HUES48 (cell line): ENCODE results near the gene CKB.
A peak's percentile ranks its signal among the peaks of the same experiment; 100 is the strongest.
"Not testable (repeated sequence)": the region's sequence is repeated elsewhere in the genome, so short reads cannot be mapped to it uniquely, and the experiment has no call there.

Experiments
- H3K27ac ChIP-seq: one replicate; pipeline ENCODE4 v1.7.0; 2013; ENCODE audit warnings: low read depth, low read length, inconsistent platforms
- H3K27me3 ChIP-seq: 2 replicates; pipeline ENCODE4 v1.6.1; 2013; ENCODE audit warnings: mild to moderate bottlenecking, low read length; ENCODE audit not compliant: control insufficient read depth, insufficient read depth
- H3K36me3 ChIP-seq: 2 replicates; pipeline ENCODE4 v1.6.1; 2013; ENCODE audit warnings: low read length; ENCODE audit not compliant: control insufficient read depth, insufficient read depth
- H3K4me1 ChIP-seq: 2 replicates; pipeline ENCODE4 v1.6.1; 2013; ENCODE audit warnings: mild to moderate bottlenecking, low read length; ENCODE audit not compliant: control insufficient read depth, insufficient read depth
- H3K4me3 ChIP-seq: 2 replicates; pipeline ENCODE4 v1.5.1; 2013; ENCODE audit warnings: mild to moderate bottlenecking, low read depth, low read length
- H3K9ac ChIP-seq: 2 replicates; pipeline ENCODE4 v1.6.1; 2013; ENCODE audit warnings: mild to moderate bottlenecking, low read depth, low read length, moderate library complexity
- H3K9me3 ChIP-seq: 2 replicates; pipeline ENCODE4 v1.6.1; 2013; ENCODE audit warnings: low read length; ENCODE audit not compliant: control insufficient read depth, insufficient read depth

Gene CKB

DNA sequence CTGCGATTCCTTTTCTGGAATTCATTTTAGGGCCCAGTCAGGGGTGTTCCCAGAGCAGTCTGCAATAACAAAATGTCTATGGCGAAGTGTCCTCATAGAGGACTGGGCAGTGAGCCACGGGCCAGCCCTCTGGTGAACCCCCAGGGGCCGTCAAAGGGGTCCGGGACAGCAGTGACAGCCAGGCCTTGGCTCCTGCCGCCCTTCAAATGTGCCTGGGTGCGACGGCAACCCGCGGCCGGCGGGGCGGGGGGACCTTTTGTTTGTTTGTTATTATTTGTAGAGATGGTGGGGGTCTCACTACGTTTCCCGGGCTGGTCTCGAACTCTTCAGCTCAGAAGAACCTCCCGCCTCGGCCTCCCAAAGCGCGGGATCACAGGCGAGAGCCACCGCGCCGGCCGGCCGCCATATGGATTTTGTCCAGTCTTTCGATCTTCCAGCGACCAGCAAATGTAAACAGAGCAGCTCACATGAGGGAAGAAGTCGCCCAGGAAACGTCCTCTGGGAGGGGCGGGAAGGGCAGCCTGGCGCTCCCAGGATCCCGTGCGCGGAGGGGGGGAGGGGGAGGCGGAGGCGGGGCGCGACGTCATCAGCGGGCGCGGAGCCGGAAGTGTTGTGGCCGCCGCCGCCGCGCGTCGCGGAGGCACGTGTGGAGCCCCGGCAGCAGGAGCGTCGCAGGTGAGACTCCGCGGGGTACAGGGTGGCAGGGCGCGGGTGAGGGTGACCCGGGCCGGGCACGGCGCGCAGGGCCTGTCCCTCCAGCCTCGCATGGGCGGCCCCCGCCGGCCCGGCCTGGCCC lies 6.2 kb upstream of the CKB start, which contains the start of gene TRMT61A:
Gene TRMT61A (plus strand): TSS at position 610 of the 796 bp plus-strand sequence. CDS start 783 bp downstream, outside the sequence.
- peaks cover 8% of the 10 kb centered on the region; the same call in 1 of the 2 replicates for H3K4me1 ChIP-seq
- no peaks in the 10 kb centered on the region for H3K9me3 ChIP-seq
- peaks cover 21% of the 10 kb centered on the region for H3K36me3 ChIP-seq
- peaks cover 11% of the 10 kb centered on the region for H3K27me3 ChIP-seq
- peak within 1 kb of the TSS; percentile 88 for H3K27ac ChIP-seq
- peak within 1 kb of the TSS; percentile 82 for H3K9ac ChIP-seq
- H3K4me3 ChIP-seq = peak within 1 kb of the TSS; percentile 98

DNA sequence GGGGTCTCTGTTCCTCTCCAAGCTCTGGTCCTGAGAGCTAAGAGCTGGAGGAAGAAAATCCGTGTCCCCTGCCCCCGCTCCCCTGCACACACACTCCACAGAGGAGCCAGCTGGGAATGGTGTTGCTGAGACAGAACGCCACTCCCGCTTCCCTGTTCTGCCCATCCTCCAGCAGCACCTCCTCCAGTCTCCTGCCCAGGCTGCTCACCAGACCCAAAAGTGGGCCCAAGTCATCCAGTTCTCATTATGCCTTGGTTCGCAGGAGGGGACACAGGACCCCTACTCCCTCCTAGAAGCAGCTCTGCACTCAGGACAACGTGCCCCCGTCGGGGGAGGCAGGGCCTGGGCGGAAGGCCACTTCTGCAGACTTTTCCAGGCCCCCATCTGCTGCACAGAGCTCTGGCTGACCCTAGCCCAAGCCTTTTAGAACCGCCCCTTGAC lies 5.5 kb upstream of the CKB start:
- H3K4me1 ChIP-seq = peaks cover 8% of the 10 kb centered on the region; the same call in 1 of the 2 replicates
- H3K36me3 ChIP-seq = peaks cover 16% of the 10 kb centered on the region
- no peaks in the 10 kb centered on the region for H3K9me3 ChIP-seq
- peak overlapping the region; percentile 88 for H3K27ac ChIP-seq
- H3K27me3 ChIP-seq = peaks cover 18% of the 10 kb centered on the region
- H3K4me3 ChIP-seq = peak overlapping the region; percentile 98
- peak overlapping the region; percentile 77 for H3K9ac ChIP-seq

GRCh38 chr14:103527408-103528145 lies 4.9 kb upstream of the CKB start:
- H3K27ac ChIP-seq = peak overlapping the region; percentile 88
- no peaks in the 10 kb centered on the region for H3K9me3 ChIP-seq
- H3K27me3 ChIP-seq = peaks cover 21% of the 10 kb centered on the region
- H3K9ac ChIP-seq = no peak overlapping the region
- no peak overlapping the region for H3K4me3 ChIP-seq
- H3K4me1 ChIP-seq = peaks cover 8% of the 10 kb centered on the region; the same call in 1 of the 2 replicates
- H3K36me3 ChIP-seq = peaks cover 10% of the 10 kb centered on the region

GRCh38 chr14:103526914-103527248 lies 4.3 kb upstream of the CKB start:
- Histone ChIP-seq H3K4me1 (peaks cover 8% of the 10 kb centered on the region; the same call in 1 of the 2 replicates), H3K4me3 (no peak overlapping the region), H3K27ac (no peak overlapping the region)

DNA sequence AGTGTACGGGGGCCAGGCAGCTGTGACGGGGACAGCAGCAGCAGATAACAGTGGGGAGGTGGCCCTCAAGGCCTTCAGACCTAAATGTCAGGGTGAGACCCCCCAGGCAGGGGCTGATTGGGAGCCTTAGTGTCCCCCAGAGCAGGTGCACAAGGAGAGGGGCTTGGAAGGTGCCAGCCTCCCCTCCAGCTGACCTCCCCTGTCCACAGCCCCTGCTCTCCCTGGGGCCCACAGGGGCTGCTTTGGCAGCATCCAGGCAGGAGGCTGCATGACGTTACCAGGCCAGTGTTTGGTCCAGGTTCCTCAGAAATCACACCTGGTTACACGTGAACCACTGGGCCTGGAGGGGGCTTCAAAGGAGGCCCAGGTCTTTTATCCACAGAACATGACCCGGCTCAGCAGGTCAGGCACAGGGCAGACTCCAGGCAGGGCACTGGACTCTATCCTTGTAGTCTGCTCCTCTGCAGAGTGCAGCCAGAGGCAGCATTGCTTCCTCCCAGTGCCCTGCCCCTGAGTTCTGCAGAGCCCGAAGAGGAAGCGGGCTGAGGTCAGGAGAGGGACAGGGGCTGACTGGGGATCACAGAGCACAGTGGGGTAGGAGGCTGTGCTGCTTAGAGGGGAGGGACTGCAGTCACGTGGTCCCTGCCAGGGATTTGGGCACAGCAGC lies 3.8 kb upstream of the CKB start:
- Histone ChIP-seq H3K27me3 (peaks cover 21% of the 10 kb centered on the region), H3K4me3 (no peak overlapping the region), H3K9me3 (no peaks in the 10 kb centered on the region), H3K27ac (no peak overlapping the region), H3K4me1 (peaks cover 8% of the 10 kb centered on the region; the same call in 1 of the 2 replicates), H3K9ac (no peak overlapping the region), H3K36me3 (0 out of 2 replicates have a peak, but pooled peaks cover 3% of the 10 kb centered on the region)

More at GRCh38 chr14:103526914-103527248, 4.3 kb upstream of the CKB start:
- Histone ChIP-seq H3K36me3 (0 out of 2 replicates have a peak, but pooled peaks cover 3% of the 10 kb centered on the region), H3K27me3 (peaks cover 21% of the 10 kb centered on the region), H3K9ac (no peak overlapping the region), H3K9me3 (no peaks in the 10 kb centered on the region)

DNA sequence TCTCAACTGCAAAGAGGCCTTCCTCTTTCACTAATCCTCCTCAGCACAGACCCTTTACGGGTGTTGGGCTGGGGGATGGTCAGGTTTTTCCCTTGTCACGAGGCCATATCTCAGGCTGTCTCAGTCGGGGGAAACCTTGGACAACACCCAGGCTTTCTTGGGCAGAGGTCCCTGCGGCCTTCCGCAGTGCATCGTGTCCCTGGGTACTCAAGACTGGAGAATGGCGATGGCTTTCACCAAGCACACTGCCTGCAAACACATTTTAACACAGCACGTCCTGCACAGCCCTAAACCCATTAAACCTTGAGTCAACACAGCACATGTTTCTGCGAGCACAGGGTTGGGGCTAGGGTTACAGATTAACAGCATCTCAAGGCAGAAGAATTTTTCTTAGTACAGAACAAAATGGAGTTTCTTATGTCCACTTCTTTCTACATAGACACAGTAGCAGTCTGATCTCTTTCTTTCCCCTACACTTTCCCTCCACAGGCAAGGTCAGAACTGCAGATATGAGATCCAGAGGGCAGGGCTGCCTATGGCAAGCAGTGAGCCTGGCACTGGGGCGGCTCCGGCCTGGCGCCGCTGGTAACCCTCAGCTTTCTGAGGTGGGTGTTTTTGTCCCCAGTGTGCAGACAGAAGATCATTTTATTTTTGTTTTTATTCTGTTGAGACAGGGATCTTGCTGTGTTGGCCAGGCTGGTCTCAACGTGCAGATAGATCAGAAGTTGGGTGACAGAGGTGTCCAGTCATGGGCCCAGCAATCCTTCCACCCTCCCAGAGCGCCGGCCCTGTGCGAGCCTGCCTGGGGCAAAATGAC lies 3.0 kb upstream of the CKB start:
- not testable (repeated sequence) for H3K4me1 ChIP-seq, H3K36me3 ChIP-seq, H3K9ac ChIP-seq, H3K4me3 ChIP-seq, H3K9me3 ChIP-seq
- Histone ChIP-seq H3K27me3 (peaks cover 21% of the 10 kb centered on the region), H3K27ac (peak overlapping the region; percentile 18)

DNA sequence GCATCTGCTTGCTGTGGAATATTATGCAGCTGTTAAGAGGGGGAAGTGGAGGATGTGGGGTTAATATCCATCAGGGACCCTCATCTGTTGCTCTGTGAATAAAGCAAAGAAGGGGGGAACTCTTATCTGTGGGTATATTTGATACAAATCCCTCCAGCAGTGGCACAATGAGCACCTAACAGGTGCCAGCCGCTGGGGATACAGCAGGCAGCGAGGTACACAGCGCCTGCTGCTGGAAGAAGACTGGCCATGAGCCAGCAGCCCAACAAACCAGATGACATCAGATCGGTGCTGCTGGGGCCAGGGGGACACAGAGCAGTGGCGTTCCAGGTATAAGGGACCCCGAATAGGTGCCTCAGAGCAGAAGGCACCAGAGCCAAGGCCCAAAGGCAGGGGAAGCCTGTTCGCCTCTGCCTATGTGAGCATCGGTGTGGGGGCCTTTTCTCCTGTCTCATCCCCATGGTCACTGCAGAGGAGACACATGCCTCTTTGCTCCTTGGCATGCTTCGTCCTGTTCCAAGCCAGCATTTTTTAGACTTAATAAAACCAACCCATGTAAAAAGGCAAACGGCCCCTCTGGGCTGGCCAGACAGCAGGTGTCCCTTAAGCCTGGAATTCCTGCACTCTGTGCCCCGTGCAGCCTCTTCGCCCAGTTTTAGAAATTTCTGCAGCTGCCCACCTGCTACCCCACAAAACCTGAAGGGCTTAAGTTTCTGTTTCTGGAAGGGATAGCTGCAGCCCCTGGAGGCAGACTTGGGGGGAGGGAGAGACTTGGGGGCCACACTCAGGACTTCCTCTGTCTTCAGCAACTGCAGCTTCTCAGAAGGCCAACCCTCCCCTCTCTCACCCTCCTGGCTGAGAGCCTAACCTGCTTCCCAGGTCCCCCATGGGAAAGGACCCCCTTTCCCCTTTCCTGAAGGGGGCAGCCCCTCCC lies 1.6 kb upstream of the CKB start:
- Histone ChIP-seq H3K4me1 (peaks cover 13% of the 10 kb centered on the region; the same call in 1 of the 2 replicates), H3K27me3 (peaks cover 21% of the 10 kb centered on the region), H3K27ac (peak overlapping the region; percentile 47), H3K9me3 (no peaks in the 10 kb centered on the region), H3K4me3 (no peak overlapping the region), H3K9ac (no peak overlapping the region), H3K36me3 (peaks cover 17% of the 10 kb centered on the region)

DNA sequence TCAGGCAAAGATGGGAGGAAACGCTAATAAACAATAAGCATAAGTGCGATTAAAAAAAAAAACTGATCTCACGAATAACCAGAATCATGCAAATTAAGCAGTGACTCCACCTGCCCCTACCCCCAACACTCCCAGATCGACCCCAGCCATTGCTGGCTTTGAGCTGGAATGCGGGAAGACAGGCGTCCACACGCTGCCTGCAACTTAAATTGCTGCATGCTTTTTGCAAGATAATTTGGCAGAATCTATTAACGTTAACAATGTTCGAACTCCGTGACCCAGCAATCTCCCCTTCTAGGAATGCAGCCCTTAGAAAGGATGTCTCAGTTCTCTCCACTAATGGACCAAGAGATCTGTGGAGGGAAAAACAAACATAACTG lies 935 bp upstream of the CKB start:
- Histone ChIP-seq H3K36me3 (peaks cover 18% of the 10 kb centered on the region), H3K9ac (no peak overlapping the region), H3K4me1 (peaks cover 18% of the 10 kb centered on the region; the same call in 1 of the 2 replicates), H3K4me3 (peak overlapping the region; percentile 97), H3K27me3 (peaks cover 21% of the 10 kb centered on the region), H3K27ac (no peak overlapping the region), H3K9me3 (no peaks in the 10 kb centered on the region)

DNA sequence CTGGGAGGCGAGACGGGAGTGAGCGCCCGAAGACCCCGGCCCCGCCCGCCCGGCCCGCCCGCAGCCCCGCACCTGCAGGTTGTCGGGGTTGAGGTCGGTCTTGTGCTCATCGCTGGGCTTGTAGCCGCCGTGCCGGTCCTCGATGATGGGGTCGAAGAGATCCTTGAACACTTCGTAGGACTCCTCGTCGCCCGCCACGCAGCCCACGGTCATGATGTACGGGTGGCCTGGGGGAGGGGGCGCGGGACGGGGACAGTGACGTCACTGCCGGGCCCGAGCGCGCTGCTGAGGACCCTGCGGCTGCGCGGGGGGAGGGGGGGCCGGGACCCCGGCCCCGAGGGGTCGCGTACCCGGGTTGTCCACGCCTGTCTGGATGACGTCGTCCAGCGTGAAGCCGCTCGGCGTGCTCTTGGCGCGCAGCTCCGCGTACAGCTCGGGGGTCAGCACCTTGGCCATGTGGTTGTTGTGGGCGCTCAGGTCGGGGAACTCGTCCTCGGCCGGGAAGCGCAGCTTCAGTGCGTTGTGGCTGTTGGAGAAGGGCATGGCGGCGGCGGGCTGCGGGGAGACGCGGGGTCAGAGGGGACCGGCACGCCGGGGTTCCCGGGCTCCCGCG lies 573 bp downstream of the CKB start:
- peaks cover 23% of the 10 kb centered on the region; the same call in 1 of the 2 replicates for H3K4me1 ChIP-seq
- H3K9ac ChIP-seq = peak overlapping the region; percentile 76
- peak overlapping the region; percentile 76 for H3K27ac ChIP-seq
- no peaks in the 10 kb centered on the region for H3K9me3 ChIP-seq
- H3K4me3 ChIP-seq = peak overlapping the region; percentile 97
- peaks cover 18% of the 10 kb centered on the region for H3K36me3 ChIP-seq
- peaks cover 21% of the 10 kb centered on the region for H3K27me3 ChIP-seq
